GM18526 (cell line): Measurements from ENCODE around the gene RNF222.
A peak's percentile ranks its signal among the peaks of the same experiment; 100 is the strongest.

ENCODE experiments used
- POLR2A ChIP-seq: IDR thresholded peaks from 3 replicates; pipeline ENCODE4 v1.6.1; 2011; ENCODE audit not compliant: insufficient read length; ENCODE audit errors: extremely low read depth

The RNF222 gene, protein sequence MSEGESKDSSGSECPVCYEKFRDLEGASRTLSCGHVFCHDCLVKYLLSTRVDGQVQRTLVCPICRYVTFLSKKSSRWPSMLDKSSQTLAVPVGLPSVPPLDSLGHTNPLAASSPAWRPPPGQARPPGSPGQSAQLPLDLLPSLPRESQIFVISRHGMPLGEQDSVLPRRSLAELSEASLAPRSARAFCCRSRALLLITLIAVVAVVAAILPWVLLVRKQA

DNA sequence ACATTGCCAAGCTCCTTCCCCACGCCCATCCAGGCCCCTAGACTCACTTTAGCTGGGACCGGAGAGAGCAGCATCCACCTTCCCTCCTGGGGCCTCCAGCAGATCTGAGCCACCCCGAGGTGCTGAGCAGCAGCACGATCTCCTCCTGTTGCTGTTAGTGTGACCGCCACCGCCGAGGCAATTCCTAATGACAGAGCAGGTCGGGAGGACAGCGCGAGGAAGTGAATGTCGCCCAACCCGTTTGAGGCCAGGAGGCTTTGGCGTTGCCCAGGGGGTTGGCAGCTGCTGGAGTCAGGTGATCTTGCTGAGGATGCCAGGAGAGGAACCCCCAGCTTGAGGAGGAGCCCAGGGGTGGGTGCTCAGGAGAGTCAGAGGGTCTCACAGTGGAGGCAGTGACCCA is at the start of gene RNF222:
RNF222 (minus strand) TSS at position 192 of the 400 bp plus-strand sequence. CDS start 4,366 bp downstream, outside the sequence.
- no peak for TF ChIP-seq POLR2A

DNA sequence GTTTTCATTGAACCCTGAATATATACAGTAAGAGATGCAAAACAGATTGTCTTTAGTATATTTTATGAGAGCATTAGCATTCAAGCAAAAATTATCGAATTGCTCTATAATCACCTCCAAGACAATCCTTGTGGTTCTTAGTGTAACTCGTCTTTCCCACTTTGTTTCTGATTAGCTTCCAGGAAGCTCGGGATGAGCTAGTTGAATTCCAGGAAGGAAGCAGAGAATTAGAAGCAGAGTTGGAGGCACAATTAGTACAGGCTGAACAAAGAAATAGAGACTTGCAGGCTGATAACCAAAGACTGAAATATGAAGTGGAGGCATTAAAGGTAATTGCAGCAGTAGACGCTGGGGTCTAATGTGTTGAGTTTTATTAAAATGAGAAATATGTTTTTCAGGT is 47.9 kb upstream of the RNF222 start:
- TF ChIP-seq POLR2A: no peak

DNA sequence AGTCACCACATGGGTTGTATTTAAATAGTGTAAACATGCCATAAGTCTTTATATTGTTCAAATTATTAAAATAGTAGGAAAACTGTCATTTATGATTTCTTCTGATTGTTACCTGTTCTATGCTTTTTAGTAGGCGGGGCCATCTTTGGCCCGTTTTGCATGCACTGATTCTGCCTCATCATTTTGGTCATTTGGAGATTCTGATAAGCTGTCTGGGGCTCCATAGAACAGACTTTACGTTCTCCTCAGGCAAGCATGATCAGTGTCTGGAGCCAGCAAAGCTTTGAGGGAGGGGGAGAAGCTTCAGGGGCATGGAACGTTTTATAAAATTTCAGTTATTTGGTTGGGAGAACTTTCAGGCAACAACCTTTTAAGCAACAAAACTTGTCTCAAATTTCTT is 46.9 kb upstream of the RNF222 start:
- no peak for TF ChIP-seq POLR2A

DNA sequence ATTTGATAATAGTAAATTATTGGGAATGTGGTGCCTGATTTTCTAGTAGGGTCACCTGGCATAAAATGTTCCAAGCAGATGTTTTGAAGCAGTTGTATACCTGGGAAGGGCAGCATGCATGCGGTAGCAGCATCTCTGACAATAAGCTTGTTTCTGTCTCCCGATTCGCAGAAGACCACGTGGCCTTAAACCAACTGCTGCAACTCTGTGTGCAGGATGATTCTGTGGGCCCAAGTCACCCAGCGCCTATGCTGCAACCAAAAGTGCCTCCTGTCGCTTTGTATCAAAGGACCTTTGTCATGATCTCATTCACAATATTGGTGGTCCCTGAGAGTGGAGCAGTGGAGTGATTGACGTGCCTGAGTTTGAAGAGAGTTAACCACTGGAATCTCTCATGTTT is 46.1 kb upstream of the RNF222 start:
- no peak for TF ChIP-seq POLR2A

DNA sequence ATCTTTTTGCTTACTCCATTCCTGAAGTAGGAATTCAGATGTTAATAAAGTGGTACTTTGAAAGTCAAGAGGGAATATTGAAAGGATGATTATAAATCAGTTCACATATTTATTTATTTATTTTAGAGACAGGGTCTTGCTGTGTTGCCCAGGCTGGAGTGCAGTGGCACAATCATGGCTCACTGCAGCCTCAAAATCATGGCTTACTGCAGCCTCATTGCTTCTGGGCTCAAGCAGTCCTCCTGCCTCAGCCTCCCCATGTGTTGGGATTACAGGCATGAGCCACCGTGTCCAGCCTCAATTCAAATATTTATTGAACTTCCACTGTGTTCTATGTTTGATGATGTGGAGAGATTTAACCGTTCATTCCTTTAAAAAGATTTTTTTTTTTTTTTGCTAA is 44.7 kb upstream of the RNF222 start:
- TF ChIP-seq POLR2A: no peak

DNA sequence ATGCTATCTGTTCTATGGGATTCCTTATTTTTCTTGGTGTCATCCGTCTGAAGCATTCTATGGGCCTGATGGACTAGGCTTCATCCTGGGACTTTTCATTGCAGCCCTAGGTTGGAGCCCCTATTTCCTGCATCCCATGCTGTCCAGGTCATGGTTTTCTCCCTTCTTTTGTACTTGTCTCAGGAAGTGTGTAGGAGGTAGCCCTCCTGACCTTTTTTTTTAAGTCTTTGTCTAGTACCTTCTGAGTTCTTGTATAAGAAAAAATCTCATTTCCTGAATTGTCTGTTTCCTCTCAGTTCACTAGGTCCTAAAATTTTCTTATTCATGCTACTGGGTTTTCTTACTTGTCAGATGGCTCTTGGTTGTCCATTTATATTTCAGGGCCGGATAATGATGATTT is 44.1 kb upstream of the RNF222 start:
- no peak for TF ChIP-seq POLR2A

DNA sequence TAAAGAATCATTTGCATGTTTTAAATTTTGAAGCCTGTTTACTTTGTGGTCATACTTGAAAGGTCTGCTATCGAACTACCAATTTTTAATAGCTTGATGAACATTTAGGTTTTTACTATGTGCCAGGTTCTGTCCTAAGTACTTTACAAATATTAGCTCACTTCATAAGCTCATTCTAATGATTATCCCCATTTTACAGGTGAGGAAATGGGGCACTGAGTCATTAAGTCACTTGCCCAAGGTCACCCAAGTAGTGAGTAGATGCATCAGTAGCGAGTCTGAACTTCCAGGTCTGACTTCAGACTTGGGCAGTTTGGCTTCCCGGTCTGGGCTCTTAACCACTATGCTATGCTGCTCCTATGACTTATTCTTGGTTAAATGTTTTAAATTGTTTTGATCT is 42.1 kb upstream of the RNF222 start:
- no peak for TF ChIP-seq POLR2A

DNA sequence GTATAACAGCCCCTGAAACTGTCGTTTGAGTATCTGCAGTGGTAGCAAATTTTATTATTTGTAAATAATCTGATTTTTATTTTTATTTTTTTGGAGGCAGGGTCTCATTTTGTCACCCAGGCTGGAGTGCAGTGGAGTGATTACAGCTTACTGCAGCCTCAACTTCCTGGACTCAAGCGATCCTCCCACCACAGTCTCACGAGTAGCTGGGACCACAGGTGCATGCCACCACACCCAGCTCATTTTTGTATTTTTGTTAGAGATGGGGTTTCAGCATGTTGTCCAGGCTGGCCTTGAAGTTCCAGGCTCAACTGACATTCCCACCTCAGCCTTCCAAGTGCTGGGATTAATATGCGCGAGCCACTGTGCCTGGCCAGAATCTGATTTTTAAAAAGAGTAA is 40.8 kb upstream of the RNF222 start:
- no peak for TF ChIP-seq POLR2A

DNA sequence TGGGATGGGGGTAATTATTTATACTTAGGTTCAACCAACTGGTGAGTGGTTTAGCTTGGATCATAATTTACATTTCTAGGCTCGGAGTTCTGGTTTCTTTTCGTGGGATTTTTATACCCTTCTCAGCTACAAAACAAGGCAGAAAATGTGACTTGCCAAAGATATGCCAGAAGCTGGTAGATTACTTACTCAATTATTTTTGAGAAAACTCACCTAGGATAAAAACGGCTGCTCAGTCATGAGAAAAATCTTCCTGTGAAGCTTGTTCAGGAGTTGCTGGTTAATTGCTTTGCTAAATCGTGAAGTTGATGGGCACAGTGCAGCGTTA is 39.2 kb upstream of the RNF222 start:
- TF ChIP-seq POLR2A: no peak

DNA sequence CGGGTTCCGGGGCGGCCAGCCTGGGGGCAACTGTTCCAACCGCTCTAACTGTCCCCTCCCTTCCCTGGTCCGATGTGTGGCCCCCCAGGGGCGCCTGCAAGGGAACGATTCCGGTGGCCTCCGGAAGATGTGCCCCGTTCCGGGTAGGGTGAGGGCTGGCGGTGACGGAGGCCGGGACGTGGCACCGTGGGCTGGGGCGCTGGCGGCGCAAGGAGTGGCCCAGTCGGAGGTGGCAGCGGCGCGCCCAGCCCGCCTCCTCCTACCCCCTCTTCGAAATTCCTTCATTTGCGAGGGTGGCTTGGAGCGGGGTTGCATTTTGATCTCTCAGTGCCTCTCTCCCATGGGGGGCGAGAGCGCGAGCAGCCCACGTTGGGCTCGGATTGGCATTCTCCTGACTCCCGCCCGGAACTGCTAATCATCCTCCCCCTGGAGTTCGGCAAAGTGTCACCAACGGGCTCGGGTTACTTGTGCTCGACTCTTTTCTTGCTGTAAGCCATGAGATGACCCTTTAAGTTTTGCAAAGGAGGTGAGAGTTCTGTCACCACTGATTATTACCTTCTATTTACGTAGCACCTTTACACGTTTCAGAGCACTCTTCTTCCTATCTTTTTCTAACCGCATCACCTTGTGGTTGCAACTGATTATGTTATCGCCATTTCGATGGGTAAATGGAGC is 38.7 kb upstream of the RNF222 start:
- no peak for TF ChIP-seq POLR2A

DNA sequence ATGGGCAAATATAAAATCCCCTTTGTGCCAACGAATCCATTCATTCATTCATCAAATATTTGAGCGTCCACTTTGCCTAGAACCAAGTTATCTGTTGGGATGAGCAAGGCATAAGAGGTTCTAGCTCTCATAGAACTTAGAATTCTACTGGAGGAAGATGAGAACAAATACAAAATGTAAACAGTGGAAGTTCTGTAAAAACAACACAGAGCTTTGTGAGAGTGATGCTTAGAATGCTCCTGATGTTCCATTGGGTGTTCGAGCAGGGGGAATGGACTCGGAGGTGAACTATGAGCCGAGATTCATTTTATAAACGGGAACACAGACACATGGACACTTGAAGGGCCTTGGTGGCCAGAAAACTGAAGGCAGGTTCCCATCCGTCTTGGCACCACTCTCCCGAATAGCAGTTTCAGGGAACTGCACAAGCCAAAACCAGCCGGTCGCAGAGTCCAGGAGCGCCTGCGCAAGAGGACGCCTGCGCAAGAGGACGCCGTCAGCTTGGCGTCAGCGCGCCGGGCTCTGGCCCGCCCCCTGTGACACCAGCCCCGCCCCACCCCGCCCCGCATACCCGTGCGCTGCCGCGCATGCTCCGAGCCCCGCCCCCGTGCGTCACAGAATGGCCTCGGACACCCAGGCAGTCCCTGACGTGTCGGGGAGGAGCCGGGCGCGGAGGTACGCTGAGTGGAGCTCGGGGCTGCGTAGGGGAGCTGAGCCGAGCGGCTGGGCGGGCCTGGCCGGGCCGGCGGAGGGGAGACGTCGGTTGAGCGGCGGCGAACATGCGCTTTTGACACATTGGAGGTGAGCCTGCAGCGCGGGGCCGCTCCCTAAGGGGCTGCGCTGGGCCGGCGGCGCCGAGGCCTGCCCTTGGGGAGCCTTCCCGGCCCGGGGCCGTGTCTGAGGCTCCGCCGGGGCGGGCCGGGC is 37.9 kb upstream of the RNF222 start, which contains the start of gene NDEL1:
NDEL1 (plus strand) TSS at position 640 of the 924 bp plus-strand sequence. CDS start 8,388 bp downstream, outside the sequence.
- TF ChIP-seq POLR2A: peak; percentile 92

DNA sequence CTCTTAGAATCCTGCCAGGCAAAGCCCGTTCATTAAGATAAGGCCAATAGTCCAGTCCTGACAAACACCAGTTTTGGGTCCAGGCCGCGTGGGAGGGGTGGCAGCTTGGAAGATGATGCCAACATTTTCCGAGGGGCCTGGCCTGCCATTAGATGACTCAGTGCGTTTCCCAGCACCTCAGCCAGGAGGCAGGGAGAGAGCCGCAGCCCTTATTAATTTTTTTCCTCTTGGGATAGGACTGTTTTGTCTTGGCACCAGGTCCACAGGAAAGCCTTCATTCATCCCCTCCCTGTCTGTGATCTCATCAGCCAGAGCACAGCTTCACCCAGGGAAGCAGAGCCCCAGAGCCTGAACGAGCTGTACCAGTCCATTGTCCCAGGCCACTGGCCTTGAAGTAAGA is 33.3 kb upstream of the RNF222 start:
- no peak for TF ChIP-seq POLR2A

DNA sequence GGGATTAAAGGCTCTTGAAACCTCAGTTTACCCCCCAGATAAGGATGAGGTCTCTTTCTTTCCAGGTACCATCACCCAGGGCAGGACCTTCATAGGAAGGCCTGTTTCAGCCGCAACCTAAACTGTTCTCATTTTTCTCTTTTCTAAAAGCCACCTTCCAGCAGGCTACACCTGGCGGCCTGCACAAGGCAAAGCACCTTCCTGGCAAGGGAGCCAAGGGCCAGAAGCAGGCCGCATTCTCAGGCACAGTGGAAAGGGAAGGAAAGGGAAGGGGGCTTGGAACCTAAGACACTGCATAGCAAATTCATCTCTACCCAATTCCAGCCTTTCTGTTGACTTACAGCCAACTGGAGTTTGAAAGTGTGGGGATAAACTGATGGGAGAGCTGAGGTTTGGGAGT is 29.2 kb upstream of the RNF222 start:
- TF ChIP-seq POLR2A: no peak

DNA sequence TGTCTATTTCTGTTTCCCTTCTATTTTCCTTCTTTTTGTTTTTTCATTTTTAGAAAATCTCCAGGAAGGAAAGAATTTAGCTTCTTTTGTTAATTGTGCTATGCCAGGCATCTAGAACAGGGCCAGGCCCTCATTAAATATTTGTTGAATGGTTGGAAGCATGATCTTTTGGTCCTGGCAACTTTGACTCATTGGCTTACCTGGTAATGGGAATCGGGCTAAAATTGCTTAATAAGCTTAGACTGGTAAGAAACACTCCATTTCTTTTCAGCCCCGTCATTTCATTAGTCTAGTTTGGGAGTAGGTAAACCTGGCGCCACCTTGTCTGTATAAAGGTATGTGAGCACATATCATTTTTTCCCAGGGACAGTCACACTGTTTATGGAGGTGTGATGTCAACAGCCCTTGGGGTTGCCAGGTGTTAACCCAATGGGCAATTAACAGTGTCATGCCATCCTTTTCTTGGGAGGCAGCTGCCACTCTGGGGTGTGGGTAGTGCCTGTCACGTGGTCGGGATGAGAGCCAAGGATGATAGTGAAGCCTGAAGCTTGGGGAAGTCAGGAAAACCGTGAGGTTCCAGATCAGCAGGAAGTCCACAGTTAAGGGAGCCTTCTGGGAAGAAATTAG is 28.6 kb upstream of the RNF222 start:
- no peak for TF ChIP-seq POLR2A

DNA sequence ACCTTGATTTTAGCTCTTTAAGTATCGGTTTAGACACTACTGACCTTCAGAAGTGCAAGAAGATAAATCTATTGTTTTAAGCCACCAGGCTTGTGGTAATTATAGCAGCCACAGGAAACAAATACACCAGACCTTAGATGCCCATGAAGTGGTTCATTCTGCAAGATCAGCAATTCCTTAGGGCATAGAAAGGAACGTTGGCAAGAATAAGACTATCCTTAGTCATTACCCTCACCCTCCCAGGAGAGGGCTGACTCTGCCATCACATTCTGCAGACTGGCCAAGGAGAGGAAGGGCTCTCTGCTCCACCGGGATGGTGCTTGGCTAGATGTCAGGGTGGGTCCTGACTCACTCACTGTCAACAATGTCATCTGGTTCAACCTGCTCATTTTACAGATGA is 23.9 kb upstream of the RNF222 start:
- no peak for TF ChIP-seq POLR2A

DNA sequence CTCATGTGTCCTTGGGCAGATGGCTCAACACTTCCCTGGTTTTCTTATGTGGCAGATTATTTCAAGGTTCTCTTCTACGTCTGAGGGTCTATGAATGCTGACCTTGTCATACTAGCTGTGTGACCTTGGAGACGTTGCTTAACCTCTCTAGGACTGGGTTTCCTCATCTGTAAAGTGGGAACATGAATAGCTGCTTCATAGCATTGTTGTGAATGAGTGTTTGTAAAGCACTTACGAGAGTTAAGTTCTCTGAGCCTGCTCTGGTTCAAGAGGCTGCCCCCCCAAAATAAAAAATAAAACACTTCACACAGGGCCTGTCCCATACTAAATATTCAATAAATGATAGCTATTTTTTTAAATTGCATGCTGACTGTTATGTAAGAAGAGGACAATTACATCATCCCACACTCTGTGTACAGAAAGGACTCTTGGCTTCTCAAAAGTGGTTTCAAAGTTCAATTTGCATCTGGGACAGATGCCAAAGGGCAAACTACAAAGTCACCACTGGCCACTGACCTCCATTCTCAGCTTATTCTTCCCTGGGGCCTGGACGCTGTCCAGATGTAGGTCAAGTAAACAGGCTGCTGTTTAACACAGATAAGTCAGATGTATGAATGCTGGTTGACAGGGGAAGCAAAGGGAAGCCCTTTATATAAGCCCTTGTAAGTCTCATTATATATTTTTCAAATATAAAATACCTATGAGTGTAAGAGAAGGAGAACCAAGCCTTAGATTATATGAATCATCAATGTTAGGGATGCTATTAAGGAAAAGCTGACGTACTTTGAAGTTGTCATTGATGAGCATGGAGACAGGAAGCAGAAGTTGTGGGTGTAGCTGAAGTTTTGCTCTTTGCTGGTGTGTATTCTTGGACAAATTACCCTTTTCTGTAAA is 22.7 kb upstream of the RNF222 start:
- TF ChIP-seq POLR2A: no peak
